CD14-positive monocyte (primary cell): Measurements from ENCODE around the gene SSR2. TPM values are rescaled to one million over a fixed set of nuclear protein-coding genes. Genes with fewer than 3 reads are reported as not detected.

ENCODE experiments used
- DNase-seq, 3 donors: peaks; one replicate each; pipeline ENCODE4 v3.0.0-alpha.2; 2011 to 2022
- H2AFZ ChIP-seq: 2 replicates; pipeline ENCODE4 v1.6.0; 2012; ENCODE audit warnings: mild to moderate bottlenecking, low read depth, low read length, inconsistent platforms; ENCODE audit not compliant: insufficient read depth, poor library complexity, severe bottlenecking
- H3K27ac ChIP-seq, 2 donors: 1 replicate in 1 of 2; 2 replicates in 1 of 2; pipeline ENCODE4 v1.5.1; 2012 to 2013; ENCODE audit warnings: low read length in 2 of 2, control low read depth in 1 of 2, inconsistent platforms in 1 of 2, low read depth in 1 of 2, mild to moderate bottlenecking in 1 of 2
- H3K27me3 ChIP-seq, 2 donors: one replicate each; pipeline versions ENCODE4 v1.6.0 to v1.6.1; 2011 to 2013; ENCODE audit warnings: low read length in 2 of 2; ENCODE audit not compliant: control insufficient read depth in 2 of 2, insufficient read depth in 2 of 2
- H3K36me3 ChIP-seq, 2 donors: replicated peaks in 1 of 2; 1 replicate in 1 of 2; 2 replicates in 1 of 2; pipeline versions ENCODE4 v1.5.1 to v1.6.1; 2012 to 2013; ENCODE audit warnings: low read length in 2 of 2, control low read depth in 1 of 2, inconsistent platforms in 1 of 2, mild to moderate bottlenecking in 1 of 2; ENCODE audit not compliant: insufficient read depth in 2 of 2, control insufficient read depth in 1 of 2
- H3K4me1 ChIP-seq, 2 donors: 1 replicate in 1 of 2; 2 replicates in 1 of 2; pipeline versions ENCODE4 v1.5.1 to v1.6.1; 2012 to 2013; ENCODE audit warnings: low read length in 2 of 2, control low read depth in 1 of 2, inconsistent platforms in 1 of 2, mild to moderate bottlenecking in 1 of 2, moderate library complexity in 1 of 2; ENCODE audit not compliant: insufficient read depth in 2 of 2, control insufficient read depth in 1 of 2
- H3K4me2 ChIP-seq: replicated peaks from 2 replicates; pipeline ENCODE3; 2012; ENCODE audit warnings: low read length, moderate library complexity, mild to moderate bottlenecking; ENCODE audit not compliant: poor library complexity, severe bottlenecking; ENCODE audit errors: extremely low read depth
- H3K4me3 ChIP-seq, 3 experiments: fragments of 200-600 bp in 1 of 3; sonication (generic) in 1 of 3; replicated peaks in 1 of 3; 1 replicate in 2 of 3; 2 replicates in 1 of 3; pipeline ENCODE4 v1.5.1; 2011 to 2013; ENCODE audit warnings: low read length in 3 of 3, mild to moderate bottlenecking in 3 of 3, control low read depth in 2 of 3, low read depth in 2 of 3, inconsistent platforms in 1 of 3, moderate library complexity in 1 of 3
- H3K79me2 ChIP-seq: 2 replicates; pipeline ENCODE4 v1.6.0; 2012; ENCODE audit warnings: mild to moderate bottlenecking, control low read depth, inconsistent platforms, low read length, moderate library complexity; ENCODE audit not compliant: insufficient read depth
- H3K9ac ChIP-seq: 2 replicates; pipeline ENCODE4 v1.6.0; 2017; ENCODE audit warnings: low read length, mild to moderate bottlenecking; ENCODE audit not compliant: insufficient read depth, poor library complexity, severe bottlenecking
- H3K9me3 ChIP-seq, 2 donors: replicated peaks in 1 of 2; 1 replicate in 1 of 2; 2 replicates in 1 of 2; pipeline versions ENCODE4 v1.5.1 to v1.6.1; 2012 to 2013; ENCODE audit warnings: low read length in 2 of 2, control low read depth in 1 of 2; ENCODE audit not compliant: control insufficient read depth in 1 of 2, insufficient read depth in 1 of 2
- H4K20me1 ChIP-seq: 2 replicates; pipeline ENCODE4 v1.6.0; 2012; ENCODE audit warnings: mild to moderate bottlenecking, low read length, control low read depth, moderate library complexity; ENCODE audit not compliant: insufficient read depth
- H3K27ac Mint-ChIP-seq, 7 donors: one replicate each; pipeline ENCODE4 v1.8.0; 2020; ENCODE audit warnings: mild to moderate bottlenecking in 7 of 7, mixed read lengths in 7 of 7, moderate library complexity in 6 of 7, inconsistent platforms in 2 of 7
- H3K27me3 Mint-ChIP-seq, 3 donors: one replicate each; pipeline ENCODE4 v1.8.0; 2021 to 2022; ENCODE audit warnings: low read depth in 3 of 3, mild to moderate bottlenecking in 3 of 3, mixed read lengths in 3 of 3, moderate library complexity in 3 of 3, inconsistent platforms in 1 of 3
- H3K36me3 Mint-ChIP-seq, 2 donors: one replicate each; pipeline ENCODE4 v1.8.0; 2020; ENCODE audit warnings: mixed read lengths in 2 of 2, inconsistent platforms in 1 of 2, mild to moderate bottlenecking in 1 of 2
- H3K4me1 Mint-ChIP-seq: one replicate; pipeline ENCODE4 v1.8.0; 2020; ENCODE audit warnings: mild to moderate bottlenecking, mixed read lengths
- H3K4me3 Mint-ChIP-seq, 2 donors: one replicate each; pipeline ENCODE4 v1.8.0; 2020; ENCODE audit warnings: mild to moderate bottlenecking in 2 of 2, mixed read lengths in 2 of 2, moderate library complexity in 1 of 2
- H3K9me3 Mint-ChIP-seq, 7 donors: one replicate each; pipeline ENCODE4 v1.8.0; 2020 to 2022; ENCODE audit warnings: mixed read lengths in 7 of 7, mild to moderate bottlenecking in 6 of 7, moderate library complexity in 6 of 7, inconsistent platforms in 2 of 7
- CTCF ChIP-seq: fragments of 200-600 bp; IDR thresholded peaks from one replicate; pipeline ENCODE4 v1.8.0; 2022; ENCODE audit warnings: antibody characterized with exemption, mild to moderate bottlenecking
- WGBS: methylation state at CpG from one replicate; pipeline ENCODE4 v1.1.5; 2013; ENCODE audit warnings: missing lambda C conversion rate; ENCODE audit not compliant: insufficient coverage; 5-methylcytosine and 5-hydroxymethylcytosine counted together
- intact Hi-C, 2 donors: fragments of 100-400 bp; cut with micrococcal nuclease; formaldehyde crosslinking; loops; one replicate each; pipeline versions ENCODE4 v1.15.0 to v1.15.1; 2023
- polyA plus RNA-seq, 3 donors: library from polyadenylated mRNA; depleted of rRNA in 1 of 3; unstranded in 2 of 3; stranded (reverse) in 1 of 3; fragments of 300-500 nt in 2 of 3; fragments of >200 nt in 1 of 3; fragmentation: Illumina TruSeq in 2 of 3; gene quantifications; 1 replicate in 2 of 3; 2 replicates in 1 of 3; pipeline ENCODE4 v1.2.3, GENCODE V29; 2012 to 2021

SSR2 gene
- polyA plus RNA-seq, 3 donors, result 374 to 614 (median 414) TPM

DNA sequence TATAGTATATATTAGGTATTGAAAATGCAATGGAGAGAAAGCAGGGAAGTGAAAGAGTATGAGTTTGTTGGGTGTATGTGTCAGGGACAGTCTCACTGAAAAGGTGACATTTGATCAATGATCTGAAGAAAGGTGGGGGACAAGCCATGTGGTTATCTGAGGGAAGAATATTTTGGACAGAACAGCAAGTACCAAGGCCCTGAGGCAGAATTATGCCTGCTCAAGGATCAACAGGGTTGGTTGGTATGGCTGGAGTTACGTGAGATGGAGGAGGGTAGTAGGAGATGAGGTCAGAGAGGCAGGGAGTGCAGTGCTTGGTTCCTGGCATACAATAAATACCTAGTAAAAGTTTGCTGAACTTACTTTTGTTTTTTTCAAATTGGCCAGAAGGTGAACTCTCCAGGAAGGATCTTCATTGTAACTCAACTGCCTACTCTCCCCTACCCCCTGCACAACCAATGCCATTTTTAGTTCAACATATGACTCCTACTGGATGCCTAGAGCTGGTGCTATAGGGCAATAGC lies 35.6 kb upstream of the SSR2 start:
- 100% methylated on average over 1 of the region's 1 CpG for WGBS
- H4K20me1 ChIP-seq, result peaks cover 6% of the 10 kb centered on the region
- DNase-seq, result no peak
- H3K79me2 ChIP-seq, result peaks cover 19% of the 10 kb centered on the region
- no peak overlapping the region for H3K4me3 Mint-ChIP-seq
- peaks cover 0 to 2% (median 0%) of the 10 kb centered on the region in 7 donors for H3K9me3 Mint-ChIP-seq
- no peaks in the 10 kb centered on the region for H3K27me3 ChIP-seq
- no peak overlapping the region for H3K9ac ChIP-seq
- TF ChIP-seq CTCF, result no peak
- peaks cover 14 to 15% of the 10 kb centered on the region in 2 donors for H3K36me3 ChIP-seq
- H3K4me3 ChIP-seq, result no peak overlapping the region
- H3K27me3 Mint-ChIP-seq, result no peaks in the 10 kb centered on the region
- H3K36me3 Mint-ChIP-seq, result peaks cover 22 to 26% of the 10 kb centered on the region in 2 donors
- no peak overlapping the region for H3K27ac ChIP-seq
- no peak overlapping the region for H2AFZ ChIP-seq
- H3K4me2 ChIP-seq, result peak overlapping the region; percentile 100
- peak overlapping the region in 3 of 7 donors; percentile 23 to 84 (median 38) for H3K27ac Mint-ChIP-seq
- H3K4me1 Mint-ChIP-seq, result peaks cover 25% of the 10 kb centered on the region
- no peaks in the 10 kb centered on the region for H3K9me3 ChIP-seq
- H3K4me1 ChIP-seq, result peaks cover 23 to 38% of the 10 kb centered on the region in 2 donors
- intact Hi-C loops, result loop anchor here in 1 of 2 donors (5.0 kb wide), 1 partner anchor 34 kb away; the partner anchor contains the start of gene SSR2

- Histone ChIP-seq H3K9ac (peak overlapping the region; percentile 79), H3K4me1 (peaks cover 23 to 38% of the 10 kb centered on the region in 2 donors), H3K27ac (peak overlapping the region; percentile 84 to 86), H3K9me3 (no peaks in the 10 kb centered on the region), H3K79me2 (peaks cover 19% of the 10 kb centered on the region), H3K4me3 (peak overlapping the region; percentile 61 to 99 (median 93)), H3K27me3 (no peaks in the 10 kb centered on the region), H2AFZ (peak overlapping the region; percentile 94), H4K20me1 (peaks cover 6% of the 10 kb centered on the region), H3K36me3 (peaks cover 15 to 16% of the 10 kb centered on the region in 2 donors), H3K4me2 (peak overlapping the region; percentile 100)
- peaks cover 0 to 2% (median 0%) of the 10 kb centered on the region in 7 donors for H3K9me3 Mint-ChIP-seq
- WGBS, result 0% methylated on average over 4 of the region's 17 CpGs
- H3K4me1 Mint-ChIP-seq, result peaks cover 25% of the 10 kb centered on the region
- peak overlapping the region; percentile 84 to 96 (median 93) for H3K27ac Mint-ChIP-seq
- peaks cover 24 to 26% of the 10 kb centered on the region in 2 donors for H3K36me3 Mint-ChIP-seq
- intact Hi-C loops, result loop anchor here (2.0 to 5.0 kb wide), 3 partner anchors 33 to 121 kb away; partner anchors contain the start of genes SSR2 (in 2 of the 2) and KHDC4 (in 1 of the 2)
- H3K4me3 Mint-ChIP-seq, result peak overlapping the region; percentile 90 to 93
- DNase-seq, result peak; percentile 38 to 52 (median 50)
- TF ChIP-seq CTCF, result no peak
- H3K27me3 Mint-ChIP-seq, result peaks cover 0 to 1% (median 0%) of the 10 kb centered on the region in 3 donors
Observed at GRCh38 chr1:156055281-156056048, 34.7 kb upstream of the SSR2 start.
